GM19239 (cell line): ENCODE data around the gene ZNF674.

ENCODE experiments used
- DNase-seq: peaks from one replicate; pipeline ENCODE4 v3.0.0; 2011; ENCODE audit warnings: low spot score; ENCODE audit not compliant: insufficient read length
- FAIRE-seq: peaks from 2 replicates; lab custom pipeline; 2011; peaks lifted over from hg19 to GRCh38; lab: Jason Lieb, UNC

The ZNF674 gene

GRCh38 chrX:46545111-46546005 is at the start of gene ZNF674:
Gene ZNF674 (minus strand): TSS chrX:46545421. CDS start chrX:46542087, 3,334 bp downstream.
- FAIRE-seq, result peak; percentile 96

GRCh38 chrX:46589977-46590723 is 44.9 kb upstream of the ZNF674 start:
- FAIRE-seq (no peak), DNase-seq (no peak)

More at GRCh38 chrX:46545111-46546005, at the start of gene ZNF674:
- DNase-seq, result peak; percentile 59

GRCh38 chrX:46588263-46588662 is 43.0 kb upstream of the ZNF674 start:
- DNase-seq (no peak), FAIRE-seq (no peak)

- FAIRE-seq, result peak; percentile 76
- no peak for DNase-seq
Measured at GRCh38 chrX:46587753-46588171, 42.5 kb upstream of the ZNF674 start.

- FAIRE-seq, result peak; percentile 35
- no peak for DNase-seq
Measured at GRCh38 chrX:46587158-46587557, 41.9 kb upstream of the ZNF674 start.

- no peak for DNase-seq
- FAIRE-seq, result no peak
Measured at GRCh38 chrX:46584736-46585135, 39.5 kb upstream of the ZNF674 start.

- FAIRE-seq (no peak), DNase-seq (no peak)
Measured at GRCh38 chrX:46582966-46583365, 37.7 kb upstream of the ZNF674 start.

GRCh38 chrX:46582325-46582724 is 37.1 kb upstream of the ZNF674 start:
- FAIRE-seq (no peak), DNase-seq (no peak)

- DNase-seq (no peak), FAIRE-seq (no peak)
Measured at GRCh38 chrX:46580613-46581012, 35.4 kb upstream of the ZNF674 start.

GRCh38 chrX:46579250-46579649 is 34.0 kb upstream of the ZNF674 start:
- no peak for FAIRE-seq
- DNase-seq, result no peak

GRCh38 chrX:46577221-46578005 is 32.2 kb upstream of the ZNF674 start:
- FAIRE-seq (no peak), DNase-seq (no peak)

- no peak for DNase-seq
- no peak for FAIRE-seq
Measured at GRCh38 chrX:46576458-46576857, 31.2 kb upstream of the ZNF674 start.

GRCh38 chrX:46575991-46576392 is 30.8 kb upstream of the ZNF674 start:
- FAIRE-seq (peak; percentile 66), DNase-seq (no peak)

- DNase-seq, result no peak
- FAIRE-seq, result no peak
Measured at GRCh38 chrX:46575586-46575985, 30.4 kb upstream of the ZNF674 start.

GRCh38 chrX:46574774-46575381 is 29.7 kb upstream of the ZNF674 start:
- no peak for DNase-seq
- FAIRE-seq, result no peak

GRCh38 chrX:46573892-46574773 is 28.9 kb upstream of the ZNF674 start:
- FAIRE-seq, result peak; percentile 69

GRCh38 chrX:46573331-46573891 is 28.2 kb upstream of the ZNF674 start, which contains the start of gene CHST7:
Gene CHST7 (plus strand): TSS chrX:46573765. CDS start chrX:46573932, 167 bp downstream.
- no peak for DNase-seq
- FAIRE-seq, result no peak

More at GRCh38 chrX:46573892-46574773, 28.9 kb upstream of the ZNF674 start:
- no peak for DNase-seq

- FAIRE-seq, result peak; percentile 97
Measured at GRCh38 chrX:46572340-46572936, 27.2 kb upstream of the ZNF674 start.

More at GRCh38 chrX:46572340-46572936, 27.2 kb upstream of the ZNF674 start:
- DNase-seq, result no peak
